ENCODE results near the gene MUC5B.

MUC5B gene

DNA sequence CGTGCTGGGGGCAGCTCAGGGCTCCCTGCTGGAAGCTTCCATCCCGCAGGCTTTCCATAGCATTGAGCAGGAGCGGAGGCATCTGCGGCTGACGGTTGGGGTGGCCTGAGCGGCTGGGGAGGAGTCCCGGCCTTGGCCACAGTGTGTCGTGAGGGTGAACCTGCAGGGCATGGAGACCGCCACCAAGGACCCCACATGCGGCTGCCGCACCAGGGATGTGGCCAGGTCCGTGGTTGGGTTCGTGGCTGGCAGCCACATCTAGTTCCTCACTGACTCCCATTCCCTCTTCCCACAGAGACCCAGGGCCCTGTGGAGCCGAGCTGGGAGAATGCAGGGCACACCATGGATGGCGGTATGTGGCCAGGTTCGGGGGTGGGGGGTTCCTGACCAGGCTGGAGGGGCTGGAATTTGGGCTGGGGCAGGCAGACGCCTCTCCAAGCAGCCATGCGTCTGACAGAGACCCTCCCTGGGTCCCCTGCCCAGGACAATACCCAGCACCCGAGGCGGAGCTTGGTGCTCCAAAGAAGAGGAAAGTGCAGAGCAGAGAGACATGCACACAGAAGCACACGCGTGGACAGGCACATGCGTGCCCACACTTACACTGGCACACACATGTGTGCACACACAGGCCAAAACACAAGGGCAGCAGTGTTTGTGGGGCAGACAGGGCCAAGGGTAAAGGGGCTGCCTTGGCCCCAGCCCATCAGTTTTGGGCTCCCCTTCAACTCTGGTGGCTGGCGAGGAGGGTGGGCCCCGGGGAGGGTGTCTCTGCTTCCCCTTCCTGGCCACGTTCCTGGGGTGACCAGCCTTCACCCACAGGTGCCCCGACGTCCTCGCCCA lies 2.7 kb downstream of the MUC5B start:
- TF ChIP-seq, protein P1, sequence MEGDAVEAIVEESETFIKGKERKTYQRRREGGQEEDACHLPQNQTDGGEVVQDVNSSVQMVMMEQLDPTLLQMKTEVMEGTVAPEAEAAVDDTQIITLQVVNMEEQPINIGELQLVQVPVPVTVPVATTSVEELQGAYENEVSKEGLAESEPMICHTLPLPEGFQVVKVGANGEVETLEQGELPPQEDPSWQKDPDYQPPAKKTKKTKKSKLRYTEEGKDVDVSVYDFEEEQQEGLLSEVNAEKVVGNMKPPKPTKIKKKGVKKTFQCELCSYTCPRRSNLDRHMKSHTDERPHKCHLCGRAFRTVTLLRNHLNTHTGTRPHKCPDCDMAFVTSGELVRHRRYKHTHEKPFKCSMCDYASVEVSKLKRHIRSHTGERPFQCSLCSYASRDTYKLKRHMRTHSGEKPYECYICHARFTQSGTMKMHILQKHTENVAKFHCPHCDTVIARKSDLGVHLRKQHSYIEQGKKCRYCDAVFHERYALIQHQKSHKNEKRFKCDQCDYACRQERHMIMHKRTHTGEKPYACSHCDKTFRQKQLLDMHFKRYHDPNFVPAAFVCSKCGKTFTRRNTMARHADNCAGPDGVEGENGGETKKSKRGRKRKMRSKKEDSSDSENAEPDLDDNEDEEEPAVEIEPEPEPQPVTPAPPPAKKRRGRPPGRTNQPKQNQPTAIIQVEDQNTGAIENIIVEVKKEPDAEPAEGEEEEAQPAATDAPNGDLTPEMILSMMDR (IDR thresholded peaks at IDR 0.05; ENCODE audit: control insufficient read depth, insufficient read depth, low read depth, low read length, missing control alignments) = no peak

GRCh38 chr11:1226226-1226985 lies 3.5 kb downstream of the MUC5B start:
- H3K4me3 ChIP-seq (ENCODE audit: control insufficient read depth, low read depth, low read length) = no peak overlapping the region
- TF ChIP-seq, protein P1 (IDR thresholded peaks at IDR 0.05; ENCODE audit: control insufficient read depth, insufficient read depth, low read depth, low read length, missing control alignments) = no peak
- no peak for DNase-seq (ENCODE audit: low read depth)

More for the DNA sequence above, 2.7 kb downstream of the MUC5B start:
- H3K4me3 ChIP-seq (ENCODE audit: control insufficient read depth, low read depth, low read length) = no peak overlapping the region
- DNase-seq (ENCODE audit: low read depth) = no peak

DNA sequence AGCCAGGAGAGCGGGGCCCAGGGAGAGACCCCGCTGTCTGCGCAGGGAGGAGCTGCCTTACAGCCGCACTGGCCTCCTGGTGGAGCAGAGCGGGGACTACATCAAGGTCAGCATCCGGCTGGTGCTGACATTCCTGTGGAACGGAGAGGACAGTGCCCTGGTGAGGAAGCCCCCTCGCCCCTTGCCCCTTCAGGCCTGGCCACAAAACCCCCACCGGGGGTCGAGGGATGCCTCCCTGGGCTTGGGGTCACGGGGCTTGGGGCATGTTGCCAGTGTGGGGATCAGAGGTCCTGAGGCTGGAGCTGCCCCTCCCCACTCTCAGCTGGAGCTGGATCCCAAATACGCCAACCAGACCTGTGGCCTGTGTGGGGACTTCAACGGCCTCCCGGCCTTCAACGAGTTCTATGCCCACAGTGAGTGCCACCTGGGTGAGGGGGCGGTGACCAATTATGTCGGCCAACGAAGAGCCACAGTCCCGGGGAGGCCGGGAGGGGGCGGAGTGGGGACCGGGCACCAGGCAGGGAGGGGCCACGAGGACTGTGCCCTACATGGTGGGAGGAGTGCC lies 4.2 kb downstream of the MUC5B start:
- TF ChIP-seq, protein P1 (IDR thresholded peaks at IDR 0.05; ENCODE audit: control insufficient read depth, insufficient read depth, low read depth, low read length, missing control alignments) = peak; percentile 34
- no peak overlapping the region for H3K4me3 ChIP-seq (ENCODE audit: control insufficient read depth, low read depth, low read length)
- no peak for DNase-seq (ENCODE audit: low read depth)

DNA sequence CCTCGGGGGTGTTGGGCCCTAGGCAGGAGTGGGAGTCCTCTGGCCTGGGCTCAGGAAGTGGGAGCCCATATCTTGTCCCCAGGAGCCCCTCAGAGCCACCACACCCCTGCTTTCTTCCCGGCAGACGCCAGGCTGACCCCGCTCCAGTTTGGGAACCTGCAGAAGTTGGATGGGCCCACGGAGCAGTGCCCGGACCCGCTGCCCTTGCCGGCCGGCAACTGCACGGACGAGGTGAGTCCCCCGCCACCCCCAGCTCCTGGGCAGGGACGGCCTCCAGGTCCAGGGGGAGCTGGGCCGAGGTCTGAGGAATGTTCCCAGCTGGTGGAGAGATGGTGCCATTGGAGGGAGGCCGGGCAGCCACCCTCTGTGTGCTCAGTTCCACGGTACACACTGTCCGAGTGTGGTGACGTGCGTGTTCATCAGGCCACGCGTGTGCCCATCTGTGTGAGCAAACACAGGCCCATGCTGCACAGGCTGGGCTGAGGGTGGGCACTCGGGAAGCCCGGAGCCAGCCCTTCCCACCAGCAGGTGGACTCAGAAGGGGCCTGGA lies 4.8 kb downstream of the MUC5B start:
- DNase-seq (ENCODE audit: low read depth) = no peak
- H3K4me3 ChIP-seq (ENCODE audit: control insufficient read depth, low read depth, low read length) = no peak overlapping the region
- TF ChIP-seq, protein P1 (IDR thresholded peaks at IDR 0.05; ENCODE audit: control insufficient read depth, insufficient read depth, low read depth, low read length, missing control alignments) = no peak

DNA sequence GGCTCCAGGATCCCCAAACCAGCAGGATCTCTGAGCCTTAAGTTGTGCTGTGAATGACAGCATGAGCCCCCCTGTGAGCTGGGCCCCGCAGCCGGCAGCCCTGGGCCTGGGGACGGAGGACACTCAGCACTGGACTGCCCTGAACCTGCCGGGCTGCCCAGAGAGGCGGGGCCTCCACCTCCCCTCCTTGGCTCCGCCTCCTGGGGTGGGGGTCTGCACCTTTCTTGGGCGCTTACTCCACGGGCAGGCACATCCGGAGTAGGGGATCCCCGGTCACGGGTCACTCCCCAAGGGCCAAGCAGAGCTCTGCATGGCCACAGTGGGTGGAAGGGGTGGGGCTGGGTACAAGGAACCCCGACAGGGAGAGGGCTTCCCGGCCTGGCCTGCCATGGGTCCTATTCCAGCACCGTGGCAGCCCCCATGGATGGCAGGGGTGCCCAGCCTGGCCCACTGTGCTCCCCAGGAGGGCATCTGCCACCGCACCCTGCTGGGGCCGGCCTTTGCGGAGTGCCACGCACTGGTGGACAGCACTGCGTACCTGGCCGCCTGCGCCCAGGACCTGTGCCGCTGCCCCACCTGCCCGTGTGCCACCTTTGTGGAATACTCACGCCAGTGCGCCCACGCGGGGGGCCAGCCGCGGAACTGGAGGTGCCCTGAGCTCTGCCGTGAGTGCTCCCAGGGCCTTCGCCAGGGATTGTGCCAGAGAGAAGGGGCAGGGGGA lies 5.4 kb downstream of the MUC5B start:
- DNase-seq (ENCODE audit: low read depth) = no peak
- TF ChIP-seq, protein P1 (IDR thresholded peaks at IDR 0.05; ENCODE audit: control insufficient read depth, insufficient read depth, low read depth, low read length, missing control alignments) = no peak
- no peak overlapping the region for H3K4me3 ChIP-seq (ENCODE audit: control insufficient read depth, low read depth, low read length)

All from AG09309 (cell line).